Ishikawa (cell line): ENCODE data around the gene RNPEP.

ENCODE experiments used
- EGR1 ChIP-seq: IDR thresholded peaks from 2 replicates; pipeline ENCODE4 v1.6.1; 2012
- EP300 ChIP-seq: IDR thresholded peaks from 2 replicates; pipeline ENCODE4 v1.6.1; 2012; ENCODE audit warnings: borderline replicate concordance
- NFIC ChIP-seq: IDR thresholded peaks from 2 replicates; pipeline ENCODE4 v1.6.1; 2012
- TAF1 ChIP-seq: IDR thresholded peaks from 2 replicates; pipeline ENCODE4 v1.6.1; 2012; ENCODE audit warnings: low read depth, mild to moderate bottlenecking
- TCF12 ChIP-seq: IDR thresholded peaks from 2 replicates; pipeline ENCODE4 v1.6.1; 2012; ENCODE audit warnings: low read depth
- YY1 ChIP-seq: IDR thresholded peaks from 2 replicates; pipeline ENCODE4 v1.6.1; 2012; ENCODE audit warnings: low read depth
- ZBTB7A ChIP-seq: IDR thresholded peaks from 2 replicates; pipeline ENCODE4 v1.6.1; 2012; ENCODE audit warnings: low read depth
- TF ChIP-seq, protein P1 (sequence below): IDR thresholded peaks from 2 replicates; pipeline ENCODE4 v1.6.1; 2012

DNA sequence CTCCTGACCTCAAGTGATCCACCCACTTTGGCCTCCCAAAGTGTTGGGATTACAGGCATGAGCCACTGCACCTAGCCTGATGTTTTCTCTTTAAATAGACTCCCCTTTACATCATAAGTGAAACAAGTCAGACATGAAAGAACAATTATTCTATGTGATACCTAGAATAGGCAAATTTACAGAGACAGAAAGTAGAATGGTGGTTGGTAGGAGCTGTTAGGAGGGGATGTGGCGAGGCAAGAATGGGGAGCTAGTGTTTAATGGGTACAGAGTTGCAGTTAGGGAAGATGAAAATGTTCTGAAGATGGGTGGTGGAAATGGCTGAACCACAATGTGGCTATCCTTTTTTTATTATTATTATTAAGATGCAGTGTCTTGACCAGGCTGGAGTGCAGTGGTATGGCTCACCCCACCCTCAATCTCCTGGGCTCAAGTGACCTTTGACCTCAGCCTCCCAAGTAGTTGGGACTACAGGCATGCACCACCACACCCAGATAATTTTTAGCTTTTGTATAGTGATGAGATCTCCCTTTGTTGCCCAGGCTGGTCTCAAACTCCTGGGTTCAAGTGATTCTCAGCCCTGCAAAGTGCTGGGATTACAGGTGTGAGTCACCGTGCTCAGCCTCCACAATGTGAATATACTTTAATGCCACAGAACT is 56.4 kb downstream of the RNPEP start:
- TF ChIP-seq YY1, result no peak
- no peak for TF ChIP-seq NFIC
- TF ChIP-seq TAF1, result no peak
- TF ChIP-seq EP300, result no peak
- no peak for TF ChIP-seq EGR1
- TF ChIP-seq ZBTB7A, result no peak
- TF ChIP-seq TCF12, result no peak
- TF ChIP-seq, protein P1, sequence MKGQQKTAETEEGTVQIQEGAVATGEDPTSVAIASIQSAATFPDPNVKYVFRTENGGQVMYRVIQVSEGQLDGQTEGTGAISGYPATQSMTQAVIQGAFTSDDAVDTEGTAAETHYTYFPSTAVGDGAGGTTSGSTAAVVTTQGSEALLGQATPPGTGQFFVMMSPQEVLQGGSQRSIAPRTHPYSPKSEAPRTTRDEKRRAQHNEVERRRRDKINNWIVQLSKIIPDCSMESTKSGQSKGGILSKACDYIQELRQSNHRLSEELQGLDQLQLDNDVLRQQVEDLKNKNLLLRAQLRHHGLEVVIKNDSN, result no peak
